Measurements from ENCODE around the gene ITGB5. TPM values are rescaled to one million over a fixed set of nuclear protein-coding genes. Genes with fewer than 3 reads are reported as not detected.
"Not testable (repeated sequence)": the region's sequence is repeated elsewhere in the genome, so short reads cannot be mapped to it uniquely, and the experiment has no call there.

The ITGB5 gene
- total and polyA plus RNA-seq, 2 experiments from 2014 or later = 103 to 109 TPM

GRCh38 chr3:124827476-124828206 is 59.5 kb downstream of the ITGB5 start:
- H3K9me2 ChIP-seq (replicated peaks; ENCODE audit: insufficient read depth); DNase-seq (ENCODE audit: low spot score); H3K9me3 ChIP-seq (ENCODE audit: low read depth); H3K4me3 ChIP-seq; H3K27ac ChIP-seq; H3K27me3 ChIP-seq; H4K20me1 ChIP-seq (ENCODE audit: insufficient read depth, poor library complexity, severe bottlenecking); H3K4me2 ChIP-seq; H3K36me3 ChIP-seq (replicated peaks; ENCODE audit: insufficient read depth, low read depth); H3K79me2 ChIP-seq; H2AFZ ChIP-seq; H3K4me1 ChIP-seq (ENCODE audit: insufficient read depth): not testable (repeated sequence)
- TF ChIP-seq CTCF (IDR thresholded peaks at IDR 0.05; ENCODE audit: poor library complexity) = peak; percentile 40
- 69% methylated on average over 15 of the region's 15 CpGs for WGBS (ENCODE audit: low lambda C conversion rate, missing lambda C conversion rate)

- Histone ChIP-seq H3K36me3 (replicated peaks; ENCODE audit: insufficient read depth, low read depth) (no peaks in the 10 kb centered on the region), H3K27ac (no peak overlapping the region), H4K20me1 (ENCODE audit: insufficient read depth, poor library complexity, severe bottlenecking) (no peaks in the 10 kb centered on the region), H3K4me3 (no peak overlapping the region), H3K4me2 (no peak overlapping the region), H3K9me2 (replicated peaks; ENCODE audit: insufficient read depth) (no peaks in the 10 kb centered on the region), H3K9me3 (ENCODE audit: low read depth) (no peaks in the 10 kb centered on the region), H3K27me3 (no peaks in the 10 kb centered on the region), H3K79me2 (peaks cover 5% of the 10 kb centered on the region), H2AFZ (no peak overlapping the region), H3K4me1 (ENCODE audit: insufficient read depth) (no peaks in the 10 kb centered on the region)
- DNase-seq (ENCODE audit: low spot score) = no peak
- 47% methylated on average over 3 of the region's 3 CpGs for WGBS (ENCODE audit: low lambda C conversion rate, missing lambda C conversion rate)
- TF ChIP-seq EZH2 (IDR thresholded peaks at IDR 0.05; ENCODE audit: borderline replicate concordance) (no peak), EZH2phosphoT487 (IDR thresholded peaks at IDR 0.05; ENCODE audit: low read depth, severe bottlenecking, unreplicated experiment) (no peak), CTCF (IDR thresholded peaks at IDR 0.05; ENCODE audit: poor library complexity) (no peak)
These were observed 60.5 kb downstream of the ITGB5 start for GRCh38 chr3:124826703-124827102.

GRCh38 chr3:124824286-124824915 is 62.8 kb downstream of the ITGB5 start:
- H3K9me3 ChIP-seq (ENCODE audit: low read depth) = no peaks in the 10 kb centered on the region
- no peak for DNase-seq (ENCODE audit: low spot score)
- TF ChIP-seq EZH2 (IDR thresholded peaks at IDR 0.05; ENCODE audit: borderline replicate concordance) = no peak
- no peak for TF ChIP-seq EZH2phosphoT487 (IDR thresholded peaks at IDR 0.05; ENCODE audit: low read depth, severe bottlenecking, unreplicated experiment)
- no peak for TF ChIP-seq CTCF (IDR thresholded peaks at IDR 0.05; ENCODE audit: poor library complexity)
- no peaks in the 10 kb centered on the region for H3K27me3 ChIP-seq
- H2AFZ ChIP-seq = no peak overlapping the region
- H3K79me2 ChIP-seq = peaks cover 5% of the 10 kb centered on the region
- no peak overlapping the region for H3K4me3 ChIP-seq
- 87% methylated on average over 4 of the region's 4 CpGs for WGBS (ENCODE audit: low lambda C conversion rate, missing lambda C conversion rate)
- H3K36me3 ChIP-seq (replicated peaks; ENCODE audit: insufficient read depth, low read depth) = peaks cover 3% of the 10 kb centered on the region
- H3K27ac ChIP-seq = no peak overlapping the region
- no peaks in the 10 kb centered on the region for H4K20me1 ChIP-seq (ENCODE audit: insufficient read depth, poor library complexity, severe bottlenecking)
- no peaks in the 10 kb centered on the region for H3K9me2 ChIP-seq (replicated peaks; ENCODE audit: insufficient read depth)
- no peak overlapping the region for H3K4me2 ChIP-seq
- peaks cover 4% of the 10 kb centered on the region for H3K4me1 ChIP-seq (ENCODE audit: insufficient read depth)

All from hepatocyte (in vitro differentiated cells).